Measurements from ENCODE around the gene KIF16B. TPM values are rescaled to one million over a fixed set of nuclear protein-coding genes. Genes with fewer than 3 reads are reported as not detected.

Gene KIF16B
- total and polyA plus RNA-seq, 2 experiments from 2014 or later, result 9.3 to 21.8 TPM

- WGBS (ENCODE audit: low lambda C conversion rate, missing lambda C conversion rate), result 94% methylated on average over 8 of the region's 8 CpGs
- Histone ChIP-seq H2AFZ (no peak overlapping the region), H3K9me3 (ENCODE audit: low read depth) (no peaks in the 10 kb centered on the region), H4K20me1 (ENCODE audit: insufficient read depth, poor library complexity, severe bottlenecking) (no peaks in the 10 kb centered on the region), H3K4me2 (no peak overlapping the region), H3K79me2 (no peaks in the 10 kb centered on the region), H3K9me2 (replicated peaks; ENCODE audit: insufficient read depth) (no peaks in the 10 kb centered on the region), H3K4me1 (ENCODE audit: insufficient read depth) (no peaks in the 10 kb centered on the region), H3K36me3 (replicated peaks; ENCODE audit: insufficient read depth, low read depth) (no peaks in the 10 kb centered on the region), H3K4me3 (no peak overlapping the region), H3K27ac (no peak overlapping the region), H3K27me3 (no peaks in the 10 kb centered on the region)
- no peak for DNase-seq (ENCODE audit: low spot score)
- TF ChIP-seq EZH2phosphoT487 (IDR thresholded peaks at IDR 0.05; ENCODE audit: low read depth, severe bottlenecking, unreplicated experiment) (no peak), EZH2 (IDR thresholded peaks at IDR 0.05; ENCODE audit: borderline replicate concordance) (no peak), CTCF (IDR thresholded peaks at IDR 0.05; ENCODE audit: poor library complexity) (no peak)
These were observed 258.5 kb downstream of the KIF16B start for GRCh38 chr20:16314748-16315159.

GRCh38 chr20:16314320-16314719, 258.9 kb downstream of the KIF16B start:
- Histone ChIP-seq H3K36me3 (replicated peaks; ENCODE audit: insufficient read depth, low read depth) (no peaks in the 10 kb centered on the region), H3K4me2 (no peak overlapping the region), H3K79me2 (no peaks in the 10 kb centered on the region), H3K9me3 (ENCODE audit: low read depth) (no peaks in the 10 kb centered on the region), H3K4me3 (no peak overlapping the region), H2AFZ (no peak overlapping the region), H3K9me2 (replicated peaks; ENCODE audit: insufficient read depth) (no peaks in the 10 kb centered on the region), H3K27ac (no peak overlapping the region), H4K20me1 (ENCODE audit: insufficient read depth, poor library complexity, severe bottlenecking) (no peaks in the 10 kb centered on the region), H3K27me3 (no peaks in the 10 kb centered on the region), H3K4me1 (ENCODE audit: insufficient read depth) (no peaks in the 10 kb centered on the region)
- WGBS (ENCODE audit: low lambda C conversion rate, missing lambda C conversion rate), result 92% methylated on average over 3 of the region's 3 CpGs
- no peak for DNase-seq (ENCODE audit: low spot score)
- TF ChIP-seq EZH2 (IDR thresholded peaks at IDR 0.05; ENCODE audit: borderline replicate concordance), result no peak
- no peak for TF ChIP-seq EZH2phosphoT487 (IDR thresholded peaks at IDR 0.05; ENCODE audit: low read depth, severe bottlenecking, unreplicated experiment)
- TF ChIP-seq CTCF (IDR thresholded peaks at IDR 0.05; ENCODE audit: poor library complexity), result no peak

GRCh38 chr20:16313917-16314316, 259.3 kb downstream of the KIF16B start:
- Histone ChIP-seq H3K4me2 (no peak overlapping the region), H3K79me2 (no peaks in the 10 kb centered on the region), H3K36me3 (replicated peaks; ENCODE audit: insufficient read depth, low read depth) (no peaks in the 10 kb centered on the region), H3K9me3 (ENCODE audit: low read depth) (no peaks in the 10 kb centered on the region), H3K9me2 (replicated peaks; ENCODE audit: insufficient read depth) (no peaks in the 10 kb centered on the region), H3K27me3 (no peaks in the 10 kb centered on the region), H2AFZ (no peak overlapping the region), H3K4me3 (no peak overlapping the region), H4K20me1 (ENCODE audit: insufficient read depth, poor library complexity, severe bottlenecking) (no peaks in the 10 kb centered on the region), H3K27ac (no peak overlapping the region), H3K4me1 (ENCODE audit: insufficient read depth) (no peaks in the 10 kb centered on the region)
- TF ChIP-seq EZH2 (IDR thresholded peaks at IDR 0.05; ENCODE audit: borderline replicate concordance) (no peak), CTCF (IDR thresholded peaks at IDR 0.05; ENCODE audit: poor library complexity) (no peak), EZH2phosphoT487 (IDR thresholded peaks at IDR 0.05; ENCODE audit: low read depth, severe bottlenecking, unreplicated experiment) (no peak)
- 69% methylated on average over 4 of the region's 4 CpGs for WGBS (ENCODE audit: low lambda C conversion rate, missing lambda C conversion rate)
- no peak for DNase-seq (ENCODE audit: low spot score)

GRCh38 chr20:16312998-16313397, 260.2 kb downstream of the KIF16B start:
- no peak overlapping the region for H3K27ac ChIP-seq
- H3K9me2 ChIP-seq (replicated peaks; ENCODE audit: insufficient read depth), result no peaks in the 10 kb centered on the region
- no peak for TF ChIP-seq EZH2 (IDR thresholded peaks at IDR 0.05; ENCODE audit: borderline replicate concordance)
- TF ChIP-seq CTCF (IDR thresholded peaks at IDR 0.05; ENCODE audit: poor library complexity), result no peak
- no peak for TF ChIP-seq EZH2phosphoT487 (IDR thresholded peaks at IDR 0.05; ENCODE audit: low read depth, severe bottlenecking, unreplicated experiment)
- no peaks in the 10 kb centered on the region for H3K27me3 ChIP-seq
- no peak overlapping the region for H3K4me2 ChIP-seq
- no peak overlapping the region for H2AFZ ChIP-seq
- no peaks in the 10 kb centered on the region for H4K20me1 ChIP-seq (ENCODE audit: insufficient read depth, poor library complexity, severe bottlenecking)
- no peaks in the 10 kb centered on the region for H3K36me3 ChIP-seq (replicated peaks; ENCODE audit: insufficient read depth, low read depth)
- H3K4me3 ChIP-seq, result no peak overlapping the region
- no peaks in the 10 kb centered on the region for H3K79me2 ChIP-seq
- no peaks in the 10 kb centered on the region for H3K4me1 ChIP-seq (ENCODE audit: insufficient read depth)
- DNase-seq (ENCODE audit: low spot score), result no peak
- no peaks in the 10 kb centered on the region for H3K9me3 ChIP-seq (ENCODE audit: low read depth)

All from hepatocyte (in vitro differentiated cells).